ENCODE results near the gene CDH15. TPM values are rescaled to one million over a fixed set of nuclear protein-coding genes. Genes with fewer than 3 reads are reported as not detected.

CDH15 gene
- total and polyA plus RNA-seq, 2 donors (not counting 1 experiment from before 2014, with no cell fraction given): not detected

GRCh38 chr16:89152831-89153700, 18.5 kb upstream of the CDH15 start:
- H3K79me2 ChIP-seq (ENCODE audit: control insufficient read depth, insufficient read depth, low read length): no peaks in the 10 kb centered on the region
- H3K4me1 Mint-ChIP-seq: peaks cover 22% of the 10 kb centered on the region
- no peak overlapping the region for H3K9ac ChIP-seq (ENCODE audit: low read length)
- peak; percentile 45 for DNase-seq
- no peaks in the 10 kb centered on the region for H3K27me3 Mint-ChIP-seq
- peaks cover 0 to 19% of the 10 kb centered on the region in 2 experiments for H3K36me3 ChIP-seq (replicated peaks in 1 of 2; ENCODE audit: control extremely low read depth in 1 of 2, control insufficient read depth in 1 of 2, extremely low read depth in 1 of 2, insufficient read depth in 2 of 2, low read length in 1 of 2)
- peaks cover 7% of the 10 kb centered on the region for H4K20me1 ChIP-seq (ENCODE audit: control insufficient read depth, insufficient read depth, low read length, poor library complexity, severe bottlenecking)
- POLR2A ChIA-PET: no interaction called here
- H3K27ac ChIP-seq (ENCODE audit: low read length in 2 of 2): no peak overlapping the region
- 85% methylated on average over 32 of the region's 41 CpGs for WGBS (ENCODE audit: insufficient coverage)
- no peaks in the 10 kb centered on the region for H3K9me3 Mint-ChIP-seq (ENCODE audit: insufficient read depth)
- H2AFZ ChIP-seq (ENCODE audit: insufficient read depth, low read depth, low read length, poor library complexity, severe bottlenecking): no peak overlapping the region
- no peaks in the 10 kb centered on the region for H3K27me3 ChIP-seq (replicated peaks in 1 of 4; ENCODE audit: control extremely low read depth in 1 of 4, control insufficient read depth in 3 of 4, insufficient read depth in 4 of 4, low read length in 3 of 4)
- H3K4me3 ChIP-seq (ENCODE audit: control extremely low read depth in 1 of 5, extremely low read depth in 1 of 5, insufficient read depth in 1 of 5, low read depth in 2 of 5, low read length in 4 of 5): no peak overlapping the region
- H3K4me2 ChIP-seq (replicated peaks; ENCODE audit: low read depth, low read length, poor library complexity, severe bottlenecking): no peak overlapping the region
- ATAC-seq (ENCODE audit: low read depth): peak; percentile 66
- peaks cover 0 to 23% (median 6%) of the 10 kb centered on the region in 3 donors for H3K9me3 ChIP-seq (ENCODE audit: control extremely low read depth in 1 of 3, control insufficient read depth in 2 of 3, insufficient read depth in 1 of 3, low read length in 2 of 3)
- no peaks in the 10 kb centered on the region for H3K4me1 ChIP-seq (ENCODE audit: control insufficient read depth in 2 of 2, insufficient read depth in 2 of 2, low read length in 2 of 2)
- TF ChIP-seq CTCF (IDR thresholded peaks at IDR 0.05) (no peak), EZH2 (IDR thresholded peaks at IDR 0.05; ENCODE audit: borderline replicate concordance, insufficient read depth, low read depth, low read length, poor library complexity, severe bottlenecking) (no peak)
- H3K4me3 Mint-ChIP-seq: no peak overlapping the region
- CTCF ChIA-PET: no interaction called here
- intact Hi-C loops (cut with micrococcal nuclease): loop anchor here (2.0 kb wide), 1 partner anchor 18 kb away; the partner anchor contains the start of gene CDH15
- H3K27ac Mint-ChIP-seq: peak overlapping the region; percentile 38

DNA sequence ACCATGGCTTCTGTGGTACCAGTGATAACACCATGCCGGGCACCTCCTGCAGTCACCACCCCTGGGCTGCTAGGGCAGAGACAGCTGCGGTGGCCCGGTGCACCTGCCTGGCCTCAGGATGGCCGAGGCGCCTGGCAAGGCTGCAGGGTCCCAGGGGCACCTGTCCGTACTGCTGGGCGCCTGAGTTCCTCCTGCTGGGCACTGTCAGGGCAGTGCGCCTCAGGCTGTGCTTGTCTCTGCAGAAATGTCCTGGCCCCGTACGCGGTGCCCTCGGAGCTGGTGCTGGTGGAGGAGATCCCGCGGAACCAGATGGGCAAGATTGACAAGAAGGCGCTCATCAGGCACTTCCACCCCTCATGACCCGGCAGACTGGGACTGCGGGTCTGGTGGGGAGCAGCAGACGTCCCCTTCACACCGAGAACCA, 17.7 kb upstream of the CDH15 start:
- Histone ChIP-seq H3K27me3 (replicated peaks in 1 of 4; ENCODE audit: control extremely low read depth in 1 of 4, control insufficient read depth in 3 of 4, insufficient read depth in 4 of 4, low read length in 3 of 4) (no peaks in the 10 kb centered on the region), H3K36me3 (replicated peaks in 1 of 2; ENCODE audit: control extremely low read depth in 1 of 2, control insufficient read depth in 1 of 2, extremely low read depth in 1 of 2, insufficient read depth in 2 of 2, low read length in 1 of 2) (peaks cover 0 to 19% of the 10 kb centered on the region in 2 experiments), H3K79me2 (ENCODE audit: control insufficient read depth, insufficient read depth, low read length) (no peaks in the 10 kb centered on the region), H3K4me1 (ENCODE audit: control insufficient read depth in 2 of 2, insufficient read depth in 2 of 2, low read length in 2 of 2) (no peaks in the 10 kb centered on the region), H3K4me3 (ENCODE audit: control extremely low read depth in 1 of 5, extremely low read depth in 1 of 5, insufficient read depth in 1 of 5, low read depth in 2 of 5, low read length in 4 of 5) (no peak overlapping the region), H3K9ac (ENCODE audit: low read length) (no peak overlapping the region), H3K4me2 (replicated peaks; ENCODE audit: low read depth, low read length, poor library complexity, severe bottlenecking) (no peak overlapping the region), H3K27ac (ENCODE audit: low read length in 2 of 2) (no peak overlapping the region), H4K20me1 (ENCODE audit: control insufficient read depth, insufficient read depth, low read length, poor library complexity, severe bottlenecking) (peaks cover 7% of the 10 kb centered on the region), H2AFZ (ENCODE audit: insufficient read depth, low read depth, low read length, poor library complexity, severe bottlenecking) (no peak overlapping the region), H3K9me3 (ENCODE audit: control extremely low read depth in 1 of 3, control insufficient read depth in 2 of 3, insufficient read depth in 1 of 3, low read length in 2 of 3) (peaks cover 0 to 17% (median 6%) of the 10 kb centered on the region in 3 donors)
- TF ChIP-seq CTCF (IDR thresholded peaks at IDR 0.05) (no peak), EZH2 (IDR thresholded peaks at IDR 0.05; ENCODE audit: borderline replicate concordance, insufficient read depth, low read depth, low read length, poor library complexity, severe bottlenecking) (no peak)
- H3K4me3 Mint-ChIP-seq: no peak overlapping the region
- H3K4me1 Mint-ChIP-seq: peaks cover 22% of the 10 kb centered on the region
- DNase-seq: no peak
- no peaks in the 10 kb centered on the region for H3K27me3 Mint-ChIP-seq
- H3K9me3 Mint-ChIP-seq (ENCODE audit: insufficient read depth): no peaks in the 10 kb centered on the region
- H3K27ac Mint-ChIP-seq: no peak overlapping the region
- no peak for ATAC-seq (ENCODE audit: low read depth)
- 93% methylated on average over 14 of the region's 19 CpGs for WGBS (ENCODE audit: insufficient coverage)
- intact Hi-C loops (cut with micrococcal nuclease): loop anchor here (2.0 kb wide), 1 partner anchor 17 kb away; the partner anchor contains the start of gene CDH15
- POLR2A ChIA-PET: no interaction called here
- CTCF ChIA-PET: interaction anchor here (1.3 kb wide), 1 partner anchor 38 kb away, joined by 3 read pairs; no protein-coding TSS in a partner anchor
